Gastrocnemius medialis (tissue), 4 donors: ENCODE data around the gene ZFYVE28.

Experiments used
- POLR2A ChIP-seq, 2 donors: fragments of 450-650 bp; IDR thresholded peaks; one replicate each; pipeline ENCODE4 v1.6.1; 2017; ENCODE audit warnings: antibody characterized with exemption in 2 of 2, mild to moderate bottlenecking in 2 of 2, moderate library complexity in 2 of 2
- TF ChIP-seq, protein P1 (sequence below), 5 experiments: fragments of 450-650 bp in 3 of 5; fragments of 200-600 bp in 2 of 5; sonication (generic) in 2 of 5; IDR thresholded peaks in 4 of 5; conservative IDR thresholded peaks in 1 of 5; 1 replicate in 4 of 5; 2 replicates in 1 of 5; pipeline ENCODE4 v1.5.1; 2016 to 2019; ENCODE audit warnings: antibody characterized with exemption in 5 of 5, mild to moderate bottlenecking in 3 of 5, moderate library complexity in 3 of 5

DNA sequence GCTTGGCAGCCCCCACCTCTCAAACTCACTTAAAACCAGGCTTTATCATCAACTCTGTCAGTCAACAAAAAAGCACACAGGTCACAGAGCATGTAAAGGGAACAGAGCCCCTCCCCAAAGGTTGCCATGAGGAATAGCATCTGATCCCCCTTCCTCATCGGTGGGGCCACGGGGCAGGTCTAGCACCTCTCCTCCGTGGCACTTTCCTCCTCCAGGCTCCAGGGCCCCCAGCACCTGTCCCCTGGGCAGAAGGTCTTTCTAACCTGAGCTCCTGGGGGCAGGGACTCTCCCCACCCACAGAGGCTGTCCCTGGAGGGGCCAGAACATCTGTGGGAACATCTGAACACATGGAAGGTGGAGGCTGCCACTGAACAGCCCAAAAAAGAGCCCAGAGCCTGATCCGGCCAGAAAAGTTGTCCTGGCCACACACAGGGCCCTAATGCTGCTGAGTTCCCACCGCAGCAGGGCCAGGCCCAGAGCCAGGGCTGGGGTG lies 65.7 kb downstream of the ZFYVE28 start:
- TF ChIP-seq POLR2A (IDR thresholded peaks at IDR 0.05), result no peak
- TF ChIP-seq, protein P1, sequence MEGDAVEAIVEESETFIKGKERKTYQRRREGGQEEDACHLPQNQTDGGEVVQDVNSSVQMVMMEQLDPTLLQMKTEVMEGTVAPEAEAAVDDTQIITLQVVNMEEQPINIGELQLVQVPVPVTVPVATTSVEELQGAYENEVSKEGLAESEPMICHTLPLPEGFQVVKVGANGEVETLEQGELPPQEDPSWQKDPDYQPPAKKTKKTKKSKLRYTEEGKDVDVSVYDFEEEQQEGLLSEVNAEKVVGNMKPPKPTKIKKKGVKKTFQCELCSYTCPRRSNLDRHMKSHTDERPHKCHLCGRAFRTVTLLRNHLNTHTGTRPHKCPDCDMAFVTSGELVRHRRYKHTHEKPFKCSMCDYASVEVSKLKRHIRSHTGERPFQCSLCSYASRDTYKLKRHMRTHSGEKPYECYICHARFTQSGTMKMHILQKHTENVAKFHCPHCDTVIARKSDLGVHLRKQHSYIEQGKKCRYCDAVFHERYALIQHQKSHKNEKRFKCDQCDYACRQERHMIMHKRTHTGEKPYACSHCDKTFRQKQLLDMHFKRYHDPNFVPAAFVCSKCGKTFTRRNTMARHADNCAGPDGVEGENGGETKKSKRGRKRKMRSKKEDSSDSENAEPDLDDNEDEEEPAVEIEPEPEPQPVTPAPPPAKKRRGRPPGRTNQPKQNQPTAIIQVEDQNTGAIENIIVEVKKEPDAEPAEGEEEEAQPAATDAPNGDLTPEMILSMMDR (IDR thresholded peaks at IDR 0.05 in 4 of 5, conservative IDR thresholded peaks at IDR 0.05 in 1 of 5), result no peak
